Activated CD4-positive, alpha-beta T cell treated with anti-CD3 and anti-CD28 coated beads, Interleukin-10, Interleukin-2, amounts not matched to agents 100 ng/mL and 50 ng/mL, durations not matched to agents 16 hours and 8 hours (primary cell): ENCODE results near the gene EOGT.

Experiments
- DNase-seq: peaks from one replicate; pipeline ENCODE4 v3.0.0-alpha.2; 2020

EOGT gene

GRCh38 chr3:69008980-69009379 is 4.5 kb downstream of the EOGT start:
- DNase-seq, result no peak

- DNase-seq, result no peak
These were observed 7.5 kb downstream of the EOGT start for GRCh38 chr3:69005791-69006482.

- DNase-seq, result no peak
These were observed 8.3 kb downstream of the EOGT start for GRCh38 chr3:69005071-69005790.

GRCh38 chr3:69004138-69004537 is 9.3 kb downstream of the EOGT start:
- no peak for DNase-seq

- DNase-seq, result no peak
These were observed 13.9 kb downstream of the EOGT start for GRCh38 chr3:68999605-69000004.

GRCh38 chr3:68999158-68999557 is 14.3 kb downstream of the EOGT start:
- DNase-seq, result no peak

GRCh38 chr3:68997887-68998286 is 15.6 kb downstream of the EOGT start:
- peak; percentile 77 for DNase-seq

GRCh38 chr3:68996356-68996995 is 17.0 kb downstream of the EOGT start:
- DNase-seq, result peak; percentile 32

- no peak for DNase-seq
These were observed 24.7 kb downstream of the EOGT start for GRCh38 chr3:68988740-68989139.

- peak; percentile 6 for DNase-seq
These were observed 26.2 kb downstream of the EOGT start for GRCh38 chr3:68987322-68987721.

GRCh38 chr3:68986496-68987208 is 26.8 kb downstream of the EOGT start:
- DNase-seq, result peak; percentile 46

- no peak for DNase-seq
These were observed 28.2 kb downstream of the EOGT start for GRCh38 chr3:68985146-68985790.

GRCh38 chr3:68984011-68984530 is 29.4 kb downstream of the EOGT start:
- DNase-seq, result no peak

GRCh38 chr3:68977486-68978167 is 35.9 kb downstream of the EOGT start:
- no peak for DNase-seq

- DNase-seq, result no peak
These were observed 38.8 kb downstream of the EOGT start for GRCh38 chr3:68974711-68975110.

- no peak for DNase-seq
These were observed 39.8 kb downstream of the EOGT start for GRCh38 chr3:68973639-68974038.

- peak; percentile 63 for DNase-seq
These were observed 41.0 kb downstream of the EOGT start for GRCh38 chr3:68972358-68972979.

- no peak for DNase-seq
These were observed 48.8 kb downstream of the EOGT start for GRCh38 chr3:68964694-68965093.

- DNase-seq, result no peak
These were observed 49.6 kb downstream of the EOGT start for GRCh38 chr3:68963891-68964290.

GRCh38 chr3:68963376-68963775 is 50.1 kb downstream of the EOGT start:
- DNase-seq, result no peak

- DNase-seq, result no peak
These were observed 54.6 kb downstream of the EOGT start for GRCh38 chr3:68958932-68959331.

GRCh38 chr3:68957895-68958294 is 55.6 kb downstream of the EOGT start:
- DNase-seq, result no peak
